B cell (primary cell): Measurements from ENCODE around the gene CFAP20.

Experiments
- EZH2 ChIP-seq: IDR thresholded peaks from 2 replicates; pipeline ENCODE4 v1.6.1; 2012; ENCODE audit warnings: borderline replicate concordance, low read depth, mild to moderate bottlenecking, moderate library complexity, low read length; ENCODE audit not compliant: insufficient read depth, poor library complexity, severe bottlenecking
- TF ChIP-seq, protein P1 (sequence below): fragments of 200-600 bp; IDR thresholded peaks from one replicate; pipeline ENCODE4 v1.8.0; 2022; ENCODE audit warnings: antibody characterized with exemption, mild to moderate bottlenecking

- TF ChIP-seq, protein P1, sequence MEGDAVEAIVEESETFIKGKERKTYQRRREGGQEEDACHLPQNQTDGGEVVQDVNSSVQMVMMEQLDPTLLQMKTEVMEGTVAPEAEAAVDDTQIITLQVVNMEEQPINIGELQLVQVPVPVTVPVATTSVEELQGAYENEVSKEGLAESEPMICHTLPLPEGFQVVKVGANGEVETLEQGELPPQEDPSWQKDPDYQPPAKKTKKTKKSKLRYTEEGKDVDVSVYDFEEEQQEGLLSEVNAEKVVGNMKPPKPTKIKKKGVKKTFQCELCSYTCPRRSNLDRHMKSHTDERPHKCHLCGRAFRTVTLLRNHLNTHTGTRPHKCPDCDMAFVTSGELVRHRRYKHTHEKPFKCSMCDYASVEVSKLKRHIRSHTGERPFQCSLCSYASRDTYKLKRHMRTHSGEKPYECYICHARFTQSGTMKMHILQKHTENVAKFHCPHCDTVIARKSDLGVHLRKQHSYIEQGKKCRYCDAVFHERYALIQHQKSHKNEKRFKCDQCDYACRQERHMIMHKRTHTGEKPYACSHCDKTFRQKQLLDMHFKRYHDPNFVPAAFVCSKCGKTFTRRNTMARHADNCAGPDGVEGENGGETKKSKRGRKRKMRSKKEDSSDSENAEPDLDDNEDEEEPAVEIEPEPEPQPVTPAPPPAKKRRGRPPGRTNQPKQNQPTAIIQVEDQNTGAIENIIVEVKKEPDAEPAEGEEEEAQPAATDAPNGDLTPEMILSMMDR = no peak
- no peak for TF ChIP-seq EZH2
Measured at GRCh38 chr16:58160855-58161254, 31.7 kb upstream of the CFAP20 start.
